Activated CD4-positive, alpha-beta T cell treated with anti-CD3 and anti-CD28 coated beads, Interleukin-2, amount 10 ng/mL, durations not matched to agents 24 days and 14 days (primary cell): Measurements from ENCODE around the gene GORASP2. TPM values are rescaled to one million over a fixed set of nuclear protein-coding genes. Genes with fewer than 3 reads are reported as not detected.

ENCODE experiments used
- DNase-seq: peaks from one replicate; pipeline ENCODE4 v3.0.0; 2022
- H3K27ac Mint-ChIP-seq: one replicate; pipeline ENCODE4 v1.8.0; 2022; ENCODE audit warnings: mild to moderate bottlenecking, mixed read lengths
- H3K27me3 Mint-ChIP-seq: one replicate; pipeline ENCODE4 v1.8.0; 2022; ENCODE audit warnings: mixed read lengths
- H3K36me3 Mint-ChIP-seq: one replicate; pipeline ENCODE4 v1.8.0; 2022; ENCODE audit warnings: low read depth, mild to moderate bottlenecking, mixed read lengths
- H3K4me1 Mint-ChIP-seq: one replicate; pipeline ENCODE4 v1.8.0; 2021; ENCODE audit warnings: mixed read lengths
- H3K4me3 Mint-ChIP-seq: one replicate; pipeline ENCODE4 v1.8.0; 2022; ENCODE audit warnings: mild to moderate bottlenecking, moderate library complexity, mixed read lengths
- H3K9me3 Mint-ChIP-seq: one replicate; pipeline ENCODE4 v1.8.0; 2021; ENCODE audit warnings: mixed read lengths
- intact Hi-C: fragments of 100-400 bp; cut with micrococcal nuclease; formaldehyde crosslinking; loops from one replicate; pipeline ENCODE4 v1.15.1; 2023
- total RNA-seq: library from RNA; stranded (reverse); gene quantifications from 2 replicates; pipeline ENCODE4 v1.2.3, GENCODE V29; 2022

Gene GORASP2
- 93.0 and 96.7 TPM in 2 replicates for total RNA-seq

GRCh38 chr2:170928824-170929685 is at the start of gene GORASP2:
GORASP2 (plus strand) TSS chr2:170929253; CDS start chr2:170929341, 88 bp downstream.
- Mint-ChIP-seq H3K4me3 (peak within 1 kb of the TSS; percentile 92), H3K27me3 (no peaks in the 10 kb centered on the region), H3K9me3 (peaks cover 4% of the 10 kb centered on the region), H3K36me3 (peaks cover 13% of the 10 kb centered on the region), H3K27ac (peak within 1 kb of the TSS; percentile 97), H3K4me1 (peaks cover 32% of the 10 kb centered on the region)
- DNase-seq = peak; percentile 99
- intact Hi-C loops = loop anchor here (1.0 to 10.0 kb wide), 10 partner anchors 44 to 1628 kb away; partner anchors contain the start of genes DCAF17, DYNC1I2, PDK1 and TLK1

GRCh38 chr2:170881840-170882239 is 47.2 kb upstream of the GORASP2 start:
- peaks cover 36% of the 10 kb centered on the region for H3K27me3 Mint-ChIP-seq
- intact Hi-C loops = no loop called here
- no peak overlapping the region for H3K27ac Mint-ChIP-seq
- H3K4me3 Mint-ChIP-seq = no peak overlapping the region
- H3K36me3 Mint-ChIP-seq = no peaks in the 10 kb centered on the region
- no peak for DNase-seq
- peaks cover 9% of the 10 kb centered on the region for H3K4me1 Mint-ChIP-seq
- H3K9me3 Mint-ChIP-seq = peaks cover 3% of the 10 kb centered on the region

DNA sequence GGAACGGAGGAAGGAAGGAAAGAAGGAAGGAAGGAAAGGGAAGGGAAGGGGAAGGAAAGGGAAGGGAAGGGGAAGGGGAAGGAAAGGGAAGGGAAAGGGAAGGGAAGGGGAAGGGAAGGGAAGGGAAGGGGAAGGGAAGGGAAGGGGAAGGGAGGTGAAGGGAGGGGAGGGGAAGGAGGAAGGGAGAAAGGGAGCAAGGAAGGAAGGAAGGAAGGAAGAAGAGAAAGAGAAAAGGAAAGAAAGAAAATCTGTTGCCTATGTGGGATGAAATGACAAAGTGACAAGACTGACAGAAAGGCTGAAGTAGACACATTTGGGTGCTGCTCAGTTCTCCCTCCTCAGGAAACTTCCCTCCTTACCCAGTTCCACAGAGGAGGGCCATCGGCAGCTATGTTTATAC is 46.3 kb upstream of the GORASP2 start:
- intact Hi-C loops = no loop called here
- Mint-ChIP-seq H3K27ac (no peak overlapping the region), H3K9me3 (peaks cover 3% of the 10 kb centered on the region), H3K4me1 (peaks cover 9% of the 10 kb centered on the region), H3K27me3 (peaks cover 39% of the 10 kb centered on the region), H3K4me3 (no peak overlapping the region), H3K36me3 (no peaks in the 10 kb centered on the region)
- DNase-seq = no peak

DNA sequence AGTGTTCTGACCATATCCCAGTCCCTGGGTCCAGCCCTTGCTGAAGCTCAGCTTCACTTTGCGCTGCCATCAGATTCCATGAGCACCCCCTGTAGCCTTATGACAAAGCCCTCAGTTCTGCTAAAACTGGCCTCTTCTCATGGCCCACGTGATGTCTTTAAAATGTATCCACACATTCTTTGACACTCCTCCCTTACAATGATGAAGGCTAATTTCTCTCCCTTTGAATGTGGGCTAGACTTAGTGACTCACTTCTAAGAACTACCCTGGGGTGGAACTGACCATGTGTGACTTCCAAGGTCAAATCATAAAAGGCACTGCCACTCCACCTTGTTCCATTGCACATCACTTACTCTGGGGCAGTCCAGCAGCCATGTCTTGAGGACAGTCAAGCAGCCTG is 45.4 kb upstream of the GORASP2 start:
- peaks cover 3% of the 10 kb centered on the region for H3K9me3 Mint-ChIP-seq
- no peak for DNase-seq
- intact Hi-C loops = no loop called here
- H3K36me3 Mint-ChIP-seq = no peaks in the 10 kb centered on the region
- no peaks in the 10 kb centered on the region for H3K4me1 Mint-ChIP-seq
- peaks cover 41% of the 10 kb centered on the region for H3K27me3 Mint-ChIP-seq
- H3K4me3 Mint-ChIP-seq = no peak overlapping the region
- no peak overlapping the region for H3K27ac Mint-ChIP-seq

DNA sequence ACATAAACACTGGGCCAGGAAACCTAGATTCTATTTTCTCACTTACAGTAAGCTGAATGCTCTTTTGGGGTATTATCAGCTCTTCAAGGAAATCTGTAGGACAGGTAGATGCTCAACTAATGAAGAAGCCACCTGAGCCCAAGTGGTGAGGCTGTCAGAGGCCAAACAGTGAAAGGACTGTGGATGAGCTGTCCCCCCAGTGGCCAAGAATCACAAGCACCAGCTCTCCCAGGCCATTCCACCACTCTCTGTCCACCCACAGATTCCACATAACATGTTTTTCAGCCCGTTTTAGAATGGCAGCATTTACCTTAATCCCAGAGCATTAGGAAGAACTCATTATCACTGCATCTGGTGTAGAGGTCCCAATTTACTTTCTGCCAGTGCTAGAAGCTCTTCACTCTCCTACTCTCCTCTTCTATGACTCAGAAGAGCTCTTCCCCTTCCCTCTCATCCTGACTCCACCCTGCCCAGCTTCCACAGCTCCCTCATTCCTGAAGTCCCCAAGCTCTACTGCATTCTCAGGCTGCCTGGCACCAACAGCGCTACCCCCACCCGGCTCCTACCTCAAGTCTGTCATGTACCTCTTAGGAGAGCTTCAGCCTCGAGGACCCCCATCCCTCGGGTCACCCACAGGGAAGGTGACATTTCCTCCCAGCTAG is 43.8 kb upstream of the GORASP2 start:
- no peak overlapping the region for H3K4me3 Mint-ChIP-seq
- H3K27me3 Mint-ChIP-seq = peaks cover 42% of the 10 kb centered on the region
- H3K36me3 Mint-ChIP-seq = no peaks in the 10 kb centered on the region
- H3K9me3 Mint-ChIP-seq = peaks cover 3% of the 10 kb centered on the region
- no peak for DNase-seq
- H3K4me1 Mint-ChIP-seq = no peaks in the 10 kb centered on the region
- no peak overlapping the region for H3K27ac Mint-ChIP-seq
- intact Hi-C loops = no loop called here

DNA sequence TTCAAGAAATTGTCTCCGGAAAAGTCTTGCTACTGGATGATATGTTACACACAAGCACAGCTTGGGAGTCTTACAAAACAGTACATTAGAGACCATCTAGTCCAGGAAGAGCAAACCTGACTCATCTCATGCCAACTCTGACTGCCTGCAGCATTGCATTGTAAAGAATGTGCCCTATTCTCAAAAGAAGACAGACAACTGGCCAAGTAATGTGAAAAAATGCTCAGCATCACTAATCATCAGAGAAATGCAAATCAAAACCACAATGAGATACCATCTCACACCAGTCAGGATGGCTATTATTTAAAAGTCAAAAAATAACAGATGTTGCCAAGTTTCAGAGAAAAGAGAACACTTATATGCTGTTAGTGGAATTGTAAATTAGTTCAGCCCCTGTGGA is 42.7 kb upstream of the GORASP2 start:
- DNase-seq = no peak
- peaks cover 43% of the 10 kb centered on the region for H3K27me3 Mint-ChIP-seq
- H3K9me3 Mint-ChIP-seq = peaks cover 3% of the 10 kb centered on the region
- intact Hi-C loops = no loop called here
- H3K4me1 Mint-ChIP-seq = no peaks in the 10 kb centered on the region
- no peak overlapping the region for H3K4me3 Mint-ChIP-seq
- H3K36me3 Mint-ChIP-seq = no peaks in the 10 kb centered on the region
- no peak overlapping the region for H3K27ac Mint-ChIP-seq

GRCh38 chr2:170887496-170887895 is 41.6 kb upstream of the GORASP2 start:
- H3K27ac Mint-ChIP-seq = no peak overlapping the region
- H3K9me3 Mint-ChIP-seq = peaks cover 1% of the 10 kb centered on the region
- H3K27me3 Mint-ChIP-seq = peaks cover 36% of the 10 kb centered on the region
- no peak for DNase-seq
- intact Hi-C loops = no loop called here
- H3K36me3 Mint-ChIP-seq = no peaks in the 10 kb centered on the region
- H3K4me1 Mint-ChIP-seq = no peaks in the 10 kb centered on the region
- no peak overlapping the region for H3K4me3 Mint-ChIP-seq

DNA sequence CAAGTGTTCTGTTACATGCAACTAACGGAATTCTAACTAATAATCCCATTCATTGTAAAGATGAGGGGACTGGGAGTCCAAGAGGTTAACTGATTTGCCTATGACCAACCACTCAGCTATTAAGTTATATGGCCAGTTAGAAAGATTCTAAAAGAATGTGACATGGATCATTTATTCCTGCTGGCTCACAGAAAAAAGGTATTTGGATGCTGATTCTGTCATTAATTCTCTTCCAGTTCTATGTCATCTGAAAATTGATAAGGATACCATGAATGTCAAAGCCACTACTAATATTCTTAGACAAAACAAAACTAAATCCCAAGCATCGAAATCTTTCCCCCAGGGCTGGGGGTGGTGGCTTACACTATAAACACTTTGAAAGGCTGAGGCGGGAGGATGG is 41.2 kb upstream of the GORASP2 start:
- DNase-seq = no peak
- Mint-ChIP-seq H3K27me3 (peaks cover 34% of the 10 kb centered on the region), H3K27ac (no peak overlapping the region), H3K9me3 (no peaks in the 10 kb centered on the region), H3K4me3 (no peak overlapping the region), H3K4me1 (no peaks in the 10 kb centered on the region), H3K36me3 (no peaks in the 10 kb centered on the region)
- intact Hi-C loops = no loop called here

- no peak overlapping the region for H3K4me3 Mint-ChIP-seq
- H3K4me1 Mint-ChIP-seq = no peaks in the 10 kb centered on the region
- peaks cover 31% of the 10 kb centered on the region for H3K27me3 Mint-ChIP-seq
- no peak overlapping the region for H3K27ac Mint-ChIP-seq
- no peak for DNase-seq
- no peaks in the 10 kb centered on the region for H3K36me3 Mint-ChIP-seq
- H3K9me3 Mint-ChIP-seq = no peaks in the 10 kb centered on the region
- intact Hi-C loops = no loop called here
Observed at GRCh38 chr2:170891893-170892292, 37.2 kb upstream of the GORASP2 start.

GRCh38 chr2:170892391-170892951 is 36.6 kb upstream of the GORASP2 start:
- H3K4me3 Mint-ChIP-seq = no peak overlapping the region
- no peaks in the 10 kb centered on the region for H3K4me1 Mint-ChIP-seq
- no peaks in the 10 kb centered on the region for H3K9me3 Mint-ChIP-seq
- H3K27me3 Mint-ChIP-seq = peaks cover 31% of the 10 kb centered on the region
- DNase-seq = no peak
- H3K27ac Mint-ChIP-seq = no peak overlapping the region
- H3K36me3 Mint-ChIP-seq = no peaks in the 10 kb centered on the region
- intact Hi-C loops = no loop called here

DNA sequence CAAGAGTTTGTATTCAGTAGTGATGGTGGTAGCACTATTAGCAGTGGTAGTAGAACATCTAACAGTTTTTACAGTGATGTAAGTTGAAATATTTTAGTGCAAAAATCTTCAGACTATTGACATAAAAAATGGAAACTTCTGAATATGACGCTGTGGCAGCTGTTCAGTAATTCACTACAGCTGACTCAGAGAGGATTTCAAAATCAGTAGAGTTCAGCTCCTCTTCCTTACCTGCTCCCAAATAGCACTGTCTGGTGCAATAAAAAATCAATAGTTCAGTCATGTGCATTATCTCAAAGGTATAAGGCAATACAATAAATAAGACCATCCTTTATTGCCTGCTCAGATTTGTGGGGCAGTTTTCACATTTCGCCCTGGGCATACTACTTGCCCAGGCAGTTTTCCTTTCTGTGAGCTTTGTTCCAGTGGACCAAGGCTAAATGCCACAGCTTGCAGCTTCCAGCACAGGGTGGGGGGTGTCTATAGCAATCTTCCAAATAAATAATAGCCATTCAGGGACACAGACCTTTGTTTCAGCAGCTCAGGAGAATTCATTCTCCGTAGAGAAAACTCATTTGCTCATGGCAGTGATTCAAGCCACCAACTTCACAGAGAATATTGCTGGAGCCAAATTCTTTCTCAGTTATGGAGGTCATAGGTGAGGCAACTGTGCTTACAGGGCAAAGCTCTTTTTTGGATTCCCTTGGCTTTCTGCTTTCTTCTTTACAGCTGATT is 33.9 kb upstream of the GORASP2 start:
- H3K27me3 Mint-ChIP-seq = peaks cover 26% of the 10 kb centered on the region
- no peak overlapping the region for H3K27ac Mint-ChIP-seq
- DNase-seq = no peak
- H3K9me3 Mint-ChIP-seq = no peaks in the 10 kb centered on the region
- intact Hi-C loops = no loop called here
- no peaks in the 10 kb centered on the region for H3K36me3 Mint-ChIP-seq
- H3K4me3 Mint-ChIP-seq = no peak overlapping the region
- no peaks in the 10 kb centered on the region for H3K4me1 Mint-ChIP-seq

GRCh38 chr2:170896622-170897021 is 32.4 kb upstream of the GORASP2 start:
- intact Hi-C loops = no loop called here
- Mint-ChIP-seq H3K4me1 (no peaks in the 10 kb centered on the region), H3K36me3 (no peaks in the 10 kb centered on the region), H3K4me3 (no peak overlapping the region), H3K27me3 (peaks cover 17% of the 10 kb centered on the region), H3K9me3 (no peaks in the 10 kb centered on the region), H3K27ac (no peak overlapping the region)
- no peak for DNase-seq

DNA sequence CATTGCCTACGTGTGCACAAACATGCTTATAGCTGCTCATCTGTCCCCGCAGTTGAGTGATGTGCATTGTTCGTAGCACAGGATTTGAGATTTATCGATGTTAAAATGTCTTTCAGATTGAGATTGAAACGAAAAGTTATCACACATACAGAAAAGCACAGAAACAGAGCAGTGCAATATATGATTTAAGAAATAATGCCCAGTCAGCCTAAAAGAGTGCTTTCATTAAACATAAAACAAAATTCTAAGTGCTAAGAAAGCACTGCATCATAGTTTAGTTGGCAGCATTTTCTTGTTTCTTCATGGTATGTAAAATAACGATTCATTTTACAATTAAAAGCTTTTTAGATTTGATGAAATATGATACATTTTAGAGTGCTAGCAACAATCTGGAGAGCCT is 31.9 kb upstream of the GORASP2 start:
- Mint-ChIP-seq H3K4me3 (no peak overlapping the region), H3K9me3 (no peaks in the 10 kb centered on the region), H3K27me3 (peaks cover 17% of the 10 kb centered on the region), H3K4me1 (no peaks in the 10 kb centered on the region), H3K27ac (no peak overlapping the region), H3K36me3 (no peaks in the 10 kb centered on the region)
- DNase-seq = no peak
- intact Hi-C loops = no loop called here

DNA sequence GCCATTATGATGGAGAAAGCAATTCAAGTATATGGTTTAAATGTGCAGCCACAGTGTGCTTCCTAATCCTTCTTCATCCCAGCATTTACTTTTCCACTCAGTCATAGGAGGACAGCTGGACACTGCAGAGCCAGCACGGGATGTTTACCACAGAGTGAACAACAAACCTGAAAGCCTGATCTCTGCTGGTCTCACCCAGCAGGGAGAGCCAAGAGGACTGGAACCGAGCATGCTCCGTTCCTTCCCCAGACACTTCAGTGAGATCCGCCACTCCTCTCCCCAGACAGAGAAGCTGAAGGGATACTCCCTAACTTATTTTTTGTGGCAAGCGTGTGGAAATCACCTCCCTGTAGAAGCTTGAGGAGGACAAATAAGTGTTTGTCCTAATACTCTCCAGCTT is 23.2 kb upstream of the GORASP2 start:
- DNase-seq = no peak
- intact Hi-C loops = no loop called here
- H3K27me3 Mint-ChIP-seq = peaks cover 7% of the 10 kb centered on the region
- H3K4me1 Mint-ChIP-seq = no peaks in the 10 kb centered on the region
- H3K36me3 Mint-ChIP-seq = no peaks in the 10 kb centered on the region
- no peak overlapping the region for H3K27ac Mint-ChIP-seq
- H3K9me3 Mint-ChIP-seq = peaks cover 13% of the 10 kb centered on the region
- no peak overlapping the region for H3K4me3 Mint-ChIP-seq
